GM12873 (cell line): ENCODE data around the gene PRUNE2.
A peak's percentile ranks its signal among the peaks of the same experiment; 100 is the strongest.

Source experiments
- CTCF ChIP-seq: IDR thresholded peaks from 2 replicates; pipeline ENCODE4 v1.5.1; 2012; ENCODE audit warnings: low read depth, mild to moderate bottlenecking, moderate library complexity, low read length, control low read depth; ENCODE audit not compliant: insufficient read depth; ENCODE audit errors: missing control alignments

PRUNE2 gene

GRCh38 chr9:76766126-76766525 lies 139.8 kb downstream of the PRUNE2 start:
- TF ChIP-seq CTCF, result no peak

- TF ChIP-seq CTCF, result no peak
These were observed 141.8 kb downstream of the PRUNE2 start, which contains the start of gene PCA3 for GRCh38 chr9:76764138-76764537. Gene PCA3 (plus strand): TSS chr9:76764438.

DNA sequence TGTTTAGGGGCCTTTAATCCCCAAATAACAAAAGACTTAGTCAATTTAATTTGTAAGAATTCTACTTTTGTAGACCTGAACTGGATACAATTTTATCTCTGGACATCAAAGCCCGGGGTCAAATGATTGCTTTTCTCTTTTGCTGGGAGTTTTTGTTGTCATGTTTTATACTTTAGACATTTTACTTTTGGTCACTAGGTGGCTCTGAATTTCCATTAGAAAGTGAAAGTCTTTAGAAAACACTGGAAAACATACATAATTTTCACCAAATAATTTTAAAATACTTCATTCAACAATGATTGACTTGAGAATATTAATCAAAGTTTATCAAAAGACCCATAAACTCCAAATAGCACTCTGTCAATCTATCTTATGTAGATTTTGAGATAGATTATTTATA lies 144.5 kb downstream of the PRUNE2 start:
- peak; percentile 23 for TF ChIP-seq CTCF

- no peak for TF ChIP-seq CTCF
These were observed 146.2 kb downstream of the PRUNE2 start for GRCh38 chr9:76759732-76760131.

DNA sequence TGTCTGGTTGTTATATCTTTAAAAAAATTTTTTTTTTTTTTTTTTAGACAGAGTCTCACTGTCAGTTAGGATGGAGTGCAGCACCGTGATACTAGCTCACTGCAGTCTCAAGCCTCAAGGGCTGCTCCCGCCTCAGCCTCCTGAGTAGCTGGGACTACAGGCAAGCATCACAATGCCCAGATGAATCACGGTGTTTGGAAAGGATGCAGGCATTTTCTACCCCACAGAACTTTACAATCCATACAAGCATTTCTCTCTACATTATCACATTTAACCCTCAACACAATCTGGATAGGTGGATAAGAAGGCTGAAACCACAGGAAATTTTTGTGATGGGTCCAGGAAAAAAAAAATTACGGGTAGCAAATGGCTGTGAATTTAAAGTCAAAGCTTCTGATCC lies 147.4 kb downstream of the PRUNE2 start:
- no peak for TF ChIP-seq CTCF

DNA sequence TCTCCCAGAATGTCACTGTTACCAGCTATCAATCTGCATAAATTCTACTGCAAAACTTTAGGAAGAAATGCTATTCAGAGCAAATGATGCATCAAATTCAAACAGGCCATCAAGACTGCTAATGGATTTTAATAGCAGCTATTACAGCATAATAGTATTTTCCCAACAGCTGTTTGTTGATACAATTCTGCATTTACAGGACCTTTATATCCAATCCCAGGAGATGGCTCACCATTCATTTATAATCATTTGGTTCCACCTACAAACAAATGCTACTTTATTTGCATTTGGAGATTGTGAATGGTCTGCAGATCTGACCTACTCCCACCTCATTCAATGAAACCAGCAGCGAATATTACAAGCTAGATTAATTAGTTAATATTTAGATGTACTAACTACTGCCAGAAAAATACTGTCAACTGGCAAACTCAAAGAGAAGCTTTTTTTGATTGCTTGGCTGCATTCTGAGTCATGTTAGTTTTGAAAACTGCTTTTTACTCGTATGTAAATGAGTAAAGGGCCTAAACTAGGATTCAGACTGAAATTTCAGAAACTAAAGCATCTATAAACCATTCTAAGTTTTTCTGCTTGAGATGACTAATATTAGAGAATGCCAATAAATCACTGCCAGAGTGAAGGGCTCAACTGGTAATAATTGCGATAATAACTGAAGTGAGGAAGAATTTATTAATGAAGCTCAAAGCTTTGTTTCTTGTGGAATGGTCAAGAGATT lies 148.8 kb downstream of the PRUNE2 start:
- TF ChIP-seq CTCF, result no peak

- TF ChIP-seq CTCF, result no peak
These were observed 149.7 kb downstream of the PRUNE2 start for GRCh38 chr9:76756268-76756640.
